K562 (cell line): ENCODE results near the gene FBP2. TPM values are rescaled to one million over a fixed set of nuclear protein-coding genes. Genes with fewer than 3 reads are reported as not detected.

Source experiments
- POLR2G ChIP-seq: fragments of 200-400 bp; formaldehyde crosslinking; IDR thresholded peaks from 2 replicates; pipeline ENCODE4 v1.6.1; 2017; ENCODE audit warnings: low read depth, mild to moderate bottlenecking, antibody characterized with exemption, low read length, moderate library complexity
- ZNF140 ChIP-seq: fragments of 250-450 bp; sonication (Bioruptor Pico); IDR thresholded peaks from 2 replicates; pipeline ENCODE4 v1.8.0; 2021; ENCODE audit warnings: moderate library complexity, mild to moderate bottlenecking, inconsistent platforms
- polyA plus RNA-seq, 8 experiments: library from polyadenylated mRNA; depleted of rRNA in 4 of 8; stranded (reverse) in 5 of 8; unstranded in 3 of 8; fragments of >200 nt; fragmentation: Nextera tagmentation in 2 of 8; fragmentation: Illumina TruSeq in 1 of 8; extraction: Ambion mirVana in 2 of 8; extraction: Trizol in 1 of 8; gene quantifications; 2 replicates each; pipeline versions ENCODE4 v1.2.1 to v1.2.3, GENCODE V29; 2011 to 2014; ENCODE audit warnings: inconsistent platforms in 1 of 8, missing spikeins in 1 of 8
- total RNA-seq, 7 experiments: library from RNA; depleted of rRNA in 6 of 7; stranded (reverse); fragments of >200 nt in 6 of 7; fragmentation: Illumina TruSeq in 2 of 7; extraction: Trizol in 2 of 7; gene quantifications; 2 replicates each; pipeline versions ENCODE4 v1.2.1 to v1.2.3, GENCODE V29; 2011 to 2021; ENCODE audit warnings: low replicate concordance in 1 of 7
- TF ChIP-seq, protein P1 (sequence below): fragments of 250-450 bp; sonication (Bioruptor Pico); IDR thresholded peaks from 2 replicates; pipeline ENCODE4 v1.4.0; 2020
- TF ChIP-seq, protein P2 (sequence below): sonication (generic); formaldehyde crosslinking; IDR thresholded peaks from 2 replicates; pipeline ENCODE4 v1.8.1; 2022; ENCODE audit warnings: missing genetic modification reagents

Gene FBP2
- total and polyA plus RNA-seq, 9 of the 15 experiments (the other 6 are each of a cell fraction or from before 2014, with no cell fraction given) = 0.06 TPM; not detected in 7

DNA sequence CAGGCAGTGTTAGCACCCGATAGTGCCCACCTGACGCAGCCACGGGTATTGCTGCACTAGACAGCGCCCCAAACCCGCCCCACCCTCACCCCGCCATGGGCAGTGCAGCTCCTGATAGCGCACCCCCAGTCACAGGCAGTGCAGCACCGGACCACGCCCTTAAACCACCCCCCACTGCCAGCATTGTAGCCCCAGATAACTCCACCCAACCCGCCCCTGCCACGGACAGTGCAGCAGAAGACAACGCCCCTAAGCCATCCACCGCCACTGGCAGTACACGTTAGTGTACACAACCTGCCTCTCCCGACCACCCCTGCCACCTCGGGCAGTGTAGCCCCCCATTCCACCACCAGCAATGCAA is 39.6 kb downstream of the FBP2 start (continued):
- TF ChIP-seq, protein P1, sequence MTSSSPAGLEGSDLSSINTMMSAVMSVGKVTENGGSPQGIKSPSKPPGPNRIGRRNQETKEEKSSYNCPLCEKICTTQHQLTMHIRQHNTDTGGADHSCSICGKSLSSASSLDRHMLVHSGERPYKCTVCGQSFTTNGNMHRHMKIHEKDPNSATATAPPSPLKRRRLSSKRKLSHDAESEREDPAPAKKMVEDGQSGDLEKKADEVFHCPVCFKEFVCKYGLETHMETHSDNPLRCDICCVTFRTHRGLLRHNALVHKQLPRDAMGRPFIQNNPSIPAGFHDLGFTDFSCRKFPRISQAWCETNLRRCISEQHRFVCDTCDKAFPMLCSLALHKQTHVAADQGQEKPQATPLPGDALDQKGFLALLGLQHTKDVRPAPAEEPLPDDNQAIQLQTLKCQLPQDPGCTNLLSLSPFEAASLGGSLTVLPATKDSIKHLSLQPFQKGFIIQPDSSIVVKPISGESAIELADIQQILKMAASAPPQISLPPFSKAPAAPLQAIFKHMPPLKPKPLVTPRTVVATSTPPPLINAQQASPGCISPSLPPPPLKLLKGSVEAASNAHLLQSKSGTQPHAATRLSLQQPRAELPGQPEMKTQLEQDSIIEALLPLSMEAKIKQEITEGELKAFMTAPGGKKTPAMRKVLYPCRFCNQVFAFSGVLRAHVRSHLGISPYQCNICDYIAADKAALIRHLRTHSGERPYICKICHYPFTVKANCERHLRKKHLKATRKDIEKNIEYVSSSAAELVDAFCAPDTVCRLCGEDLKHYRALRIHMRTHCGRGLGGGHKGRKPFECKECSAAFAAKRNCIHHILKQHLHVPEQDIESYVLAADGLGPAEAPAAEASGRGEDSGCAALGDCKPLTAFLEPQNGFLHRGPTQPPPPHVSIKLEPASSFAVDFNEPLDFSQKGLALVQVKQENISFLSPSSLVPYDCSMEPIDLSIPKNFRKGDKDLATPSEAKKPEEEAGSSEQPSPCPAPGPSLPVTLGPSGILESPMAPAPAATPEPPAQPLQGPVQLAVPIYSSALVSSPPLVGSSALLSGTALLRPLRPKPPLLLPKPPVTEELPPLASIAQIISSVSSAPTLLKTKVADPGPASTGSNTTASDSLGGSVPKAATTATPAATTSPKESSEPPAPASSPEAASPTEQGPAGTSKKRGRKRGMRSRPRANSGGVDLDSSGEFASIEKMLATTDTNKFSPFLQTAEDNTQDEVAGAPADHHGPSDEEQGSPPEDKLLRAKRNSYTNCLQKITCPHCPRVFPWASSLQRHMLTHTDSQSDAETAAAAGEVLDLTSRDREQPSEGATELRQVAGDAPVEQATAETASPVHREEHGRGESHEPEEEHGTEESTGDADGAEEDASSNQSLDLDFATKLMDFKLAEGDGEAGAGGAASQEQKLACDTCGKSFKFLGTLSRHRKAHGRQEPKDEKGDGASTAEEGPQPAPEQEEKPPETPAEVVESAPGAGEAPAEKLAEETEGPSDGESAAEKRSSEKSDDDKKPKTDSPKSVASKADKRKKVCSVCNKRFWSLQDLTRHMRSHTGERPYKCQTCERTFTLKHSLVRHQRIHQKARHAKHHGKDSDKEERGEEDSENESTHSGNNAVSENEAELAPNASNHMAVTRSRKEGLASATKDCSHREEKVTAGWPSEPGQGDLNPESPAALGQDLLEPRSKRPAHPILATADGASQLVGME = no peak
- TF ChIP-seq POLR2G (0 out of 2 replicates have a peak, but pooled peaks have one; percentile 2), ZNF140 (CRISPR knock-in tag) (no peak)
- TF ChIP-seq, protein P2, sequence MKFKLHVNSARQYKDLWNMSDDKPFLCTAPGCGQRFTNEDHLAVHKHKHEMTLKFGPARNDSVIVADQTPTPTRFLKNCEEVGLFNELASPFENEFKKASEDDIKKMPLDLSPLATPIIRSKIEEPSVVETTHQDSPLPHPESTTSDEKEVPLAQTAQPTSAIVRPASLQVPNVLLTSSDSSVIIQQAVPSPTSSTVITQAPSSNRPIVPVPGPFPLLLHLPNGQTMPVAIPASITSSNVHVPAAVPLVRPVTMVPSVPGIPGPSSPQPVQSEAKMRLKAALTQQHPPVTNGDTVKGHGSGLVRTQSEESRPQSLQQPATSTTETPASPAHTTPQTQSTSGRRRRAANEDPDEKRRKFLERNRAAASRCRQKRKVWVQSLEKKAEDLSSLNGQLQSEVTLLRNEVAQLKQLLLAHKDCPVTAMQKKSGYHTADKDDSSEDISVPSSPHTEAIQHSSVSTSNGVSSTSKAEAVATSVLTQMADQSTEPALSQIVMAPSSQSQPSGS (CRISPR knock-in tag) = no peak
